Fibroblast of villous mesenchyme (primary cell): ENCODE data around the gene WDR90. TPM values are rescaled to one million over a fixed set of nuclear protein-coding genes. Genes with fewer than 3 reads are reported as not detected.

ENCODE experiments used
- DNase-seq: peaks from one replicate; pipeline ENCODE4 v3.0.0-alpha.2; 2010; ENCODE audit warnings: low read depth
- H3K4me3 ChIP-seq: 2 replicates; pipeline ENCODE4 v1.5.1; 2011; ENCODE audit warnings: low read depth, mild to moderate bottlenecking, low read length
- CTCF ChIP-seq: IDR thresholded peaks from 2 replicates; pipeline ENCODE4 v1.5.1; 2012; ENCODE audit warnings: low read depth, mild to moderate bottlenecking, low read length; ENCODE audit not compliant: insufficient read depth
- total RNA-seq: library from RNA; depleted of rRNA; stranded (reverse); fragments of >200 nt; gene quantifications from 2 replicates; pipeline ENCODE4 v1.2.3, GENCODE V29; 2012

Gene WDR90
- total RNA-seq, 1 donor = 12.5 TPM

DNA sequence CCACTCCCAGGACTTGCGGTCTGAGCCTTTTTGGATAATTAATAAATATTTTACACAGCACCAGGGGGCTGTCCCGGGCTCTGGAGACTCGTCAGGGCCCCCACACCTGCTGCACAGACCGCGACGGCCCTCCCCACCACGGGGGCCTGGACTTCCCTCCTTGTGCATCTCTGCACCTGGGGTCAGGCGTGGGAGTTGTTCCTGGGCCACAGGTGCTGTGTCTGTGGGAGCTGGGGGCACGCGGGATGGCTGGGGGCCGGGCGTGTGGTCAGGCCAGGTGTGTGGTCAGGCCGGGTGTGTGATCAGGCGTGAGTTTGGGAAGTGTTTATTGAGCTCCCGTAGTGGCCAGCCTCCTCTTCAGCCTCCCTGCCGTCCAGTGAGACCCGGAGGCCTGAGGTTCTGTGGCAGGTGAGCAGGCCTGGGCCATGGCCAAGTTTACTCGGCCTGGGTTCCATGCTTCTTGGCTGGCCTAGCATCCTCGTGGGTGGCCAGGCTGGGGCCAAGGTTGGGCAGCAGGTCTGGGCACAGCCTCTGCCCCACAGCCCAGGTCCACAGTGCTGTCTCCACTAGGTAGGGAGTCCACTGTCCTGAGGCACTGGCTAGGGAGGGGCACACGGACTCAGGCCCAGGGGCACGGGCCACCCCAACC is 29.2 kb downstream of the WDR90 start:
- peak overlapping the region; percentile 67 for H3K4me3 ChIP-seq
- no peak for DNase-seq
- no peak for TF ChIP-seq CTCF

DNA sequence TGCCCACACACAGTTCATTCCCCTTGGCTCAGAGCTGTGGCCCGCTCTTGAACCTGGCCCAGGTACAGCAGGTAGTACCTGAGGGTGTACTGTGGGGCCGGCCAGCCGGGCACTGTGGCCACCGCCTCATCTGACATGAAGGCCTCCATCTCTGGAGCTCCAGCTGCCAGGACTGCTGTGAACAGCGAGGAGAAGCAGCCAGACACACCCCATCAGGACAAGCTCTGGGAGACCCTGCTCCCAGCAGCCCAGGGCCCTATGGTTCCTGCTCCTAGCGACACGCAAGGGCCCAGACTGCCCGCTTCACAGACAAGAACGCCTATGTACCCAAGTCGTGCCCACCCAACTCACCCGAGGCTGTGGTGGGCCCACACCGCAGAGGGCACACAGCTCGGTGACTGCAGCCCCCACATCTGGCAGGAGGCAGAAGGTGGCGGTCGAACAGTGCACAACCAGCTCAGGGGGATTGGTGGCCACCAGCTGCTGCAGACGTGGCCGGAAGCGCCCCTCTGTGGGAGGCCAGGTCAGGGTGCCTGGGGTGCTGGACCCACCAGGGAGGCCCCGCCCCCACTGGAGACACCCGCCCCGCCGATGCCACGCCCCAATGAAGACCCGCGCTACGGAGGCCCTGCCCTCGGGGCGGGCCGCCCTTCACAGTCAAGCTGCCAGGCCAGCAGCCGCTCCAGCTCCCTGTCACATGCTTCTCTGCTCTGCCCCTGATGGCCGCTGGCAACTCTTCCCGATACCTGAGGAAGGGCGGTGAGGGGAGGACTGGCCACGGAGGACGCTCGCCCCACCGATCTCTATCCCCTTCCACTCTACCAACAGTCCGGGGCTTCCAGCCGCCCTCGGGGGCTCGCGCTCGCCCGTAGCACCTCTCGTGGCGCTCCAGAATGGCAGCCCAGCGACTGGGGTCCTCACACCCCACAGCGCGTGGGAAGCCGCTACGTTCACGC is 30.0 kb downstream of the WDR90 start:
- peak overlapping the region; percentile 67 for H3K4me3 ChIP-seq
- no peak for TF ChIP-seq CTCF
- peak; percentile 56 for DNase-seq

GRCh38 chr16:679814-680624 is 30.9 kb downstream of the WDR90 start, which contains the start of gene STUB1:
STUB1 (plus strand) TSS chr16:680410; CDS start chr16:680526, 116 bp downstream.
- peak; percentile 93 for DNase-seq
- H3K4me3 ChIP-seq = peak within 1 kb of the TSS; percentile 79
- TF ChIP-seq CTCF = no peak

- no peak for TF ChIP-seq CTCF
- peak overlapping the region; percentile 79 for H3K4me3 ChIP-seq
- no peak for DNase-seq
Observed at GRCh38 chr16:680625-680945, 31.4 kb downstream of the WDR90 start.

DNA sequence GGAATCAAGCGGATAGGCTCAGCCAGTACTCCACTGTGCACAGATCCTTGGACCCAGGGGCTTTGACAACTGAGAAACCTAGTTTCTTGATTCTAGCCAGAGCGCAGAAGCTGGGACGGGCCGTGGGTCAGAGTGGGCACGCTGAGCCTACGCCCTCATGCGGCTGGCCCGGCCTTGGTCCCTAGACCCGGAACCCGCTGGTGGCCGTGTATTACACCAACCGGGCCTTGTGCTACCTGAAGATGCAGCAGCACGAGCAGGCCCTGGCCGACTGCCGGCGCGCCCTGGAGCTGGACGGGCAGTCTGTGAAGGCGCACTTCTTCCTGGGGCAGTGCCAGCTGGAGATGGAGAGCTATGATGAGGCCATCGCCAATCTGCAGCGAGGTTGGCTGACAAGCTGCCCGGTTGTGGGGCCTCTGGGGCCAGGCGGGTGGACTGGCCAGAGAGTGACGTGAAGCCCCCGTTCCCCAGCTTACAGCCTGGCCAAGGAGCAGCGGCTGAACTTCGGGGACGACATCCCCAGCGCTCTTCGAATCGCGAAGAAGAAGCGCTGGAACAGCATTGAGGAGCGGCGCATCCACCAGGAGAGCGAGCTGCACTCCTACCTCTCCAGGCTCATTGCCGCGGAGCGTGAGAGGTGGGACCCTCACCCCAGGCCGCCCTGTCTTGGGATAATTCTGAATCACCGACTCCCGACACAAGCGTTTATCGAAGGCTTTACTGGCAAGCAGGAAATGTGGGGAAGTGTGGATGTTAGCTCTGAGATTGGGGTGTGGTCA is 32.0 kb downstream of the WDR90 start:
- H3K4me3 ChIP-seq = peak overlapping the region; percentile 79
- peak; percentile 21 for TF ChIP-seq CTCF
- DNase-seq = peak; percentile 42
